Measurements from ENCODE around the gene GJA3.

GJA3 gene

DNA sequence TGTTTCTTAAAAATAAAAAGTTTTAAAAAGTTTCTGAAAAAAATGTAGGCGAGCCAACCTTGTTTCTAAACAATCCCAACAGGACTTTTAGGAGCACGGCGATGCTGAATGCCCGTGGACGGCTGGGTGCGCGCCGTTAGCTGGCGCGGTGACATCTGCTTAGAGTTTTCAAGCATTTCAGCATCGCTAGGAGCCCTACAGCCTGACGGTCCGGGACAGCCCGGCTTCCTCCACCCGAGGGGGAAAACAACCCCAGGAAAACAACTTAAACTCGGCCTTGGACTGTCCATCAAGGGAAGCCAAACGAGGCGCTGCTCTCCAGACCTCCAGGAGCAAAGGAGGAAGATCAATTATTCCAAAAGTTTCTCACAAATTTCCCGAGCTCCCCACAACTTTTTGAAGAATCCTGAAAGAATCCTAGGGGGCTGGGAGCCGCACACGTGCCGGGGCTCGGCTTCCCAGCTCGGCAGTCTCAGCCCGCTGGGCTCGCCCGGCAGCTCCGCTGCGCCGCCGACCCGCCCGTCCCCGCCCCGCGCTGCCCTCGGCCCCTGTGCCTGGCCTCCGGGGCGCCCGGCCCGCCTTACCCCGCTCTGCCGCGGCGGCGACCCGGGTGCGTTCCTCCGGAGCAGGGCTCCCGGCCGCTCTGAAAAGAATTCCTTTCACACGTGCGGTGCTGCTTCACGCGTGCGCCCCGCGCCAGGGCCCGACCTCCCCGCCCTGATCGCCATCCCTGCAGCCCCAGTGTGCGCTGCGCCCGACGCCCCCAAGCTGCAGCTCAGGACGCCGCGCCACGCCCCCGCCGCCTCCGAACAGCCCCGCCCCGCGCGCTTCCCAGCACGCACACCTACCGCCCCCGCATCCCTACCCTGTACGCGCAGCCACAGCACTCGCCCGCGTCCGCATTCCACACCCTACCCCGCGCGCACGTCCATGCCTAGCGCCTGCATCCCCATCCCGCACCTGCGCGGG is at the start of gene GJA3:
Gene GJA3, minus strand, starts transcription at position 747 of the 969 bp plus-strand sequence. CDS start 17,764 bp downstream, outside the sequence.
- Mint-ChIP-seq H3K27ac (no peak within 1 kb of the TSS), H3K27me3 (ENCODE audit: low read depth, poor library complexity) (peaks cover 80% of the 10 kb centered on the region), H3K36me3 (ENCODE audit: low read depth) (no peaks in the 10 kb centered on the region), H3K4me3 (peak within 1 kb of the TSS; percentile 83), H3K4me1 (peaks cover 21% of the 10 kb centered on the region), H3K9me3 (no peaks in the 10 kb centered on the region)
- peak; percentile 82 for DNase-seq
- TF ChIP-seq CTCF (IDR thresholded peaks at IDR 0.05), result no peak

DNA sequence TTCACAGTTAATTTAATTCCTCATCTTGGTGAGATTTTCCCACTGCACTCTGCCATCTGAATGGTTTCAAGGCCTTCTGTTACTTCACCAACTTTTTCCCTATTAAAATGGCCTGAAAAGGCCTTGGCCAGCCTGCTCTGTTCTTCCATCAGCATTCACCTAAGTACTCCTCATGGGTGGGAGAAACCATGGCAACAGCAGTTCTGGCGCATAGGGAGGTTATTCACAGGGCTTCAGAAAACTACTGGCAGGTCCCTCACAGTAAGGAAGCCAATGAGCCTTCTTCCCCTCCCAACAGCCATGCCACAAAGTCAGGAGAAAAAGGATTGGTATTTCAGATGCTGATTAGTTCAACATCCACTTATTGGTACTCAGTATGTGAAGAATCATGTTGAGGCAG is 49.1 kb upstream of the GJA3 start:
- TF ChIP-seq CTCF (IDR thresholded peaks at IDR 0.05), result no peak
- Mint-ChIP-seq H3K36me3 (ENCODE audit: low read depth) (no peaks in the 10 kb centered on the region), H3K27me3 (ENCODE audit: low read depth, poor library complexity) (peaks cover 35% of the 10 kb centered on the region), H3K27ac (no peak overlapping the region), H3K9me3 (peaks cover 3% of the 10 kb centered on the region), H3K4me3 (no peak overlapping the region), H3K4me1 (no peaks in the 10 kb centered on the region)
- no peak for DNase-seq

DNA sequence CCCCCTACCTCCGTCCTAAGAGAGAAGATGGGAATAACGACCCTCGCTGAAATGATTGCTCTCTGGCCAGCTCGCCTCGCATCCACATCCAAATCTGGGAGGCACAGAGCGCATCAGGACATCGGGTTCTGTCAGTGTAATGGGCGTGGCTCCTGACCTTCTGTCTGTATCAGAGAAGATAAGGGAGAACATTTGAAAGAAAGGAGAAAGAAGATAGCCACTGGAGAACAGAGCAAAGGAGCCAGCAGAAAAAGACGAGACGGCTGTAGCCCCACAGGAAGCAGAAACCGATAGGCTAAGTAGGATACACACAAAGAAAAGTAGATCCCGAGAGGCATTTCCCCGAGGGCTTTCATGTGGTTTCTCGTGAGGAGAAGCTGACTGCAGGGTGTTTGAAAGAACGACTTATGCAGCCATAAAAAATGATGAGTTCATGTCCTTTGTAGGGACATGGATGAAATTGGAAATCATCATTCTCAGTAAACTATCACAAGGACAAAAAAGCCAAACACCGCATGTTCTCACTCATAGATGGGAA is 45.9 kb upstream of the GJA3 start:
- DNase-seq, result no peak
- H3K4me1 Mint-ChIP-seq, result no peaks in the 10 kb centered on the region
- peaks cover 13% of the 10 kb centered on the region for H3K27me3 Mint-ChIP-seq (ENCODE audit: low read depth, poor library complexity)
- no peak overlapping the region for H3K27ac Mint-ChIP-seq
- H3K4me3 Mint-ChIP-seq, result no peak overlapping the region
- H3K36me3 Mint-ChIP-seq (ENCODE audit: low read depth), result no peaks in the 10 kb centered on the region
- peaks cover 13% of the 10 kb centered on the region for H3K9me3 Mint-ChIP-seq
- TF ChIP-seq CTCF (IDR thresholded peaks at IDR 0.05), result no peak

- Mint-ChIP-seq H3K27me3 (ENCODE audit: low read depth, poor library complexity) (peaks cover 13% of the 10 kb centered on the region), H3K36me3 (ENCODE audit: low read depth) (no peaks in the 10 kb centered on the region), H3K9me3 (peaks cover 17% of the 10 kb centered on the region), H3K27ac (no peak overlapping the region), H3K4me1 (no peaks in the 10 kb centered on the region), H3K4me3 (no peak overlapping the region)
- no peak for TF ChIP-seq CTCF (IDR thresholded peaks at IDR 0.05)
- DNase-seq, result no peak
Measured at GRCh38 chr13:20206065-20206697, 45.3 kb upstream of the GJA3 start.

- H3K27ac Mint-ChIP-seq, result no peak overlapping the region
- H3K27me3 Mint-ChIP-seq (ENCODE audit: low read depth, poor library complexity), result peaks cover 55% of the 10 kb centered on the region
- peaks cover 11% of the 10 kb centered on the region for H3K4me1 Mint-ChIP-seq
- H3K9me3 Mint-ChIP-seq, result peaks cover 23% of the 10 kb centered on the region
- no peak for DNase-seq
- H3K4me3 Mint-ChIP-seq, result no peak overlapping the region
- no peaks in the 10 kb centered on the region for H3K36me3 Mint-ChIP-seq (ENCODE audit: low read depth)
- no peak for TF ChIP-seq CTCF (IDR thresholded peaks at IDR 0.05)
Measured at GRCh38 chr13:20198781-20199180, 37.9 kb upstream of the GJA3 start.
